Measurements from ENCODE around the gene TADA2A. TPM values are rescaled to one million over a fixed set of nuclear protein-coding genes. Genes with fewer than 3 reads are reported as not detected.

Gene TADA2A
- total RNA-seq, 4 donors from 2014 or later = 10.2 to 14.0 (median 11.7) TPM

GRCh38 chr17:37429039-37429438 lies 22.4 kb downstream of the TADA2A start:
- no peak for TF ChIP-seq CTCF (IDR thresholded peaks at IDR 0.05; ENCODE audit: low read depth)

GRCh38 chr17:37429453-37429852 lies 22.8 kb downstream of the TADA2A start:
- no peak for TF ChIP-seq CTCF (IDR thresholded peaks at IDR 0.05; ENCODE audit: low read depth)

DNA sequence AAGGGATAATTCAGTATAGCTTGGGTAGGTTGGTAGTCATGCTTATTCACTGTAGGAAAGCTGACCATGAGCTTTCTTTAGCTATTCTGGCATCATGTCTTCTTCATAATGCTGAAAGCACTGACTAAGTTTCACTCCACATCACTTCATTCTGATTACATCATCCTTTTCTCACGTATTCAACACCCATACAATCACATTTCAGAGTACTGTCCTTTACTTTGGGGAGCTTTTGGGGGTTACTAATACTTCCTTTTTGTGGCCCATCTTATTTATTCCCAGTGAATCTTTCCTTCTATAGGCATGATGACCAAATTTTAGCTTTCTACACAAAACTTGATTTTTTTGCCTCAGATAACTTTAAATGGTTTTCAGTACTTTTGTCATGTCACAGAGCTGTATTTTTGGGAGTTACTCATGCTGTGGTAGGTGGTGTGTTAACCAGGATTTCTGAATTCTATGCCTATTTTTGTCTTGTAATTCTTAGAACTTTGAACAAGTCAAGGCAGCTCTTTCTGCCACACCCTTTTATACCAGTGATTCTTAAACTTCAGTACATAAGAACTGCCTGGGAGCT lies 23.5 kb downstream of the TADA2A start:
- TF ChIP-seq CTCF (IDR thresholded peaks at IDR 0.05; ENCODE audit: low read depth) = no peak

DNA sequence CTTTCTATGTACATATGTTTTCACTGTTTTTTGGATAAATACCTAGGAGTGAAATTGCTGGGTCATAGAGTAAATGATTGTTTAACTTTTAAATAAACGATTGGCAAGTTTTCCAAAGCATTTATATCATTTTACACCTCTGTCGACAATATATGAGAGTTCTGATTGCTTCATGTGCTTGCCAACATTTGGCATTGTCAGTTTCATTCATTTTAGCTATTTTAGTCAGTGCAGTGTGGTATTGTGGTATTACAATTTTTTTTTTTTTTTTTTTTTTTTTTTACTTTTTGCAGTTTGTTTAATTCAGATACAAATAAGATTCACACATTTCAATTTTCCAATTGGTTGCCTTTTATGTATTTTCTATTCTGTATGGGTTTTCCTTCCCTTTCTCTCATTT lies 26.0 kb downstream of the TADA2A start:
- no peak for TF ChIP-seq CTCF (IDR thresholded peaks at IDR 0.05; ENCODE audit: low read depth)

- no peak for TF ChIP-seq CTCF (IDR thresholded peaks at IDR 0.05; ENCODE audit: low read depth)
These were observed 31.5 kb downstream of the TADA2A start for GRCh38 chr17:37438141-37438540.

- no peak for TF ChIP-seq CTCF (IDR thresholded peaks at IDR 0.05; ENCODE audit: low read depth)
These were observed 33.7 kb downstream of the TADA2A start for GRCh38 chr17:37440424-37440823.

DNA sequence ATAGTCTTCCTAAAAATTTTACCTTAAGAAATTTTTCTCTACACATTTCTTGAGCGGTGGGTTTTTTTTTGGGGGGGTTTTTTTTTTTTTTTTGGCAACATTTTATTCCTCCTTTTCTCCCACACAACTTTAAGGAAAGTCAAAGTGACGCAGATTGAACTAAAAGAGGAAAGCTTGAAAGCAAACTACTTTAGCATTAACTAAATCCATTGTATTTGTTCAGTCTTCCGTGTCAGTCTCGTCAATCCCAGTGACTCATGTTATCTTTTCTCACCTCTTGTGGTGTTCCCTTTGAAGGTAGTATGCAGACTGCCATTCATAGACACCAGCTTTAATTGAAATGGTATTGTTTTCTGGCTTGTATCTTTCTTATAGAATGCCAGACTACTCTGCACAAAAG lies 39.3 kb downstream of the TADA2A start:
- TF ChIP-seq CTCF (IDR thresholded peaks at IDR 0.05; ENCODE audit: low read depth) = no peak
